ENCODE data around the gene TAC4.

DNA sequence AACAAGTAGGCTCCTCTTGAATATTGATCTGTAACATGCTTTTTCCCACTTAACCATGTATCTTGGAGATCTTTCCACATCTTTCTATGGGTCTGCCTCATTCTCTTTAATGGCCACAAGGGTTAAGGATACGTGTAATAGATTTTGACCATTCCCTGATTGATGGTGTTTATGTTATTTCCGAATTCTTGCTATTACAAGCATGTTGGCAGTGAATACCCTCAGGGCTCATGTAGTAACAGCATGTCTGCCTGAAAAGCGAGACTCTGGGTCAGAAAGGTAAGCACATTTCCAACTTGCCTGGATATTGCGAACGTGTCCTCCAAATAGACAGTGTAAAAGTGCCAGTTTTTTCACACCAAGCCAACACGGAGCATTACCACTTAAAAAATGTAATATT is 5.0 kb downstream of the TAC4 start:
- TF ChIP-seq, protein P1, sequence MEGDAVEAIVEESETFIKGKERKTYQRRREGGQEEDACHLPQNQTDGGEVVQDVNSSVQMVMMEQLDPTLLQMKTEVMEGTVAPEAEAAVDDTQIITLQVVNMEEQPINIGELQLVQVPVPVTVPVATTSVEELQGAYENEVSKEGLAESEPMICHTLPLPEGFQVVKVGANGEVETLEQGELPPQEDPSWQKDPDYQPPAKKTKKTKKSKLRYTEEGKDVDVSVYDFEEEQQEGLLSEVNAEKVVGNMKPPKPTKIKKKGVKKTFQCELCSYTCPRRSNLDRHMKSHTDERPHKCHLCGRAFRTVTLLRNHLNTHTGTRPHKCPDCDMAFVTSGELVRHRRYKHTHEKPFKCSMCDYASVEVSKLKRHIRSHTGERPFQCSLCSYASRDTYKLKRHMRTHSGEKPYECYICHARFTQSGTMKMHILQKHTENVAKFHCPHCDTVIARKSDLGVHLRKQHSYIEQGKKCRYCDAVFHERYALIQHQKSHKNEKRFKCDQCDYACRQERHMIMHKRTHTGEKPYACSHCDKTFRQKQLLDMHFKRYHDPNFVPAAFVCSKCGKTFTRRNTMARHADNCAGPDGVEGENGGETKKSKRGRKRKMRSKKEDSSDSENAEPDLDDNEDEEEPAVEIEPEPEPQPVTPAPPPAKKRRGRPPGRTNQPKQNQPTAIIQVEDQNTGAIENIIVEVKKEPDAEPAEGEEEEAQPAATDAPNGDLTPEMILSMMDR (conservative IDR thresholded peaks at IDR 0.05; ENCODE audit: low read length), result no peak
- no peak for TF ChIP-seq EZH2phosphoT487 (IDR thresholded peaks at IDR 0.05; ENCODE audit: borderline replicate concordance, low read depth, low read length)
